Lung (tissue), 12 donors: ENCODE measurements around the gene MYH11. TPM values are rescaled to one million over a fixed set of nuclear protein-coding genes. Genes with fewer than 3 reads are reported as not detected.

Experiments
- ATAC-seq: fragments of 200-7000 bp; cut with Tn5 transposase; one replicate; pipeline ENCODE4 v1.9.1; 2020; ENCODE audit warnings: moderate number of reproducible peaks; ENCODE audit not compliant: insufficient read depth, low FRiP score
- DNase-seq, 3 donors: peaks; one replicate each; pipeline ENCODE4 v3.0.0-alpha.2; 2013 to 2017
- H3K27ac ChIP-seq, 2 donors: one replicate each; pipeline ENCODE4 v1.5.1; 2013; ENCODE audit warnings: mild to moderate bottlenecking in 2 of 2, moderate library complexity in 2 of 2, control low read depth in 1 of 2, inconsistent platforms in 1 of 2, low read depth in 1 of 2, low read length in 1 of 2
- H3K27me3 ChIP-seq, 3 donors: one replicate each; pipeline ENCODE4 v1.5.1; 2013; ENCODE audit warnings: low read length in 2 of 3; ENCODE audit not compliant: control insufficient read depth in 3 of 3, insufficient read depth in 3 of 3
- H3K36me3 ChIP-seq, 4 donors: one replicate each; pipeline ENCODE4 v1.5.1; 2013; ENCODE audit warnings: low read length in 4 of 4, mild to moderate bottlenecking in 1 of 4, moderate library complexity in 1 of 4; ENCODE audit not compliant: control insufficient read depth in 4 of 4, insufficient read depth in 4 of 4
- H3K4me1 ChIP-seq, 5 donors: one replicate each; pipeline ENCODE4 v1.5.1; 2013; ENCODE audit warnings: low read length in 5 of 5, mild to moderate bottlenecking in 2 of 5, moderate library complexity in 1 of 5; ENCODE audit not compliant: control insufficient read depth in 5 of 5, insufficient read depth in 5 of 5
- H3K4me3 ChIP-seq: one replicate; pipeline ENCODE4 v1.5.1; 2013; ENCODE audit warnings: mild to moderate bottlenecking, control low read depth, moderate library complexity
- H3K9ac ChIP-seq, 2 donors: one replicate each; pipeline ENCODE4 v1.5.1; 2013; ENCODE audit warnings: low read length in 2 of 2, control low read depth in 1 of 2; ENCODE audit not compliant: insufficient read depth in 1 of 2
- H3K9me3 ChIP-seq, 4 donors: one replicate each; pipeline ENCODE4 v1.5.1; 2013; ENCODE audit warnings: low read length in 3 of 4, mild to moderate bottlenecking in 1 of 4, moderate library complexity in 1 of 4; ENCODE audit not compliant: control insufficient read depth in 4 of 4, insufficient read depth in 3 of 4
- WGBS, 2 donors: extraction: QIAGEN DNeasy Blood & Tissue Kit; methylation state at CpG; one replicate each; pipeline ENCODE4 v1.1.7; 2013; 5-methylcytosine and 5-hydroxymethylcytosine counted together
- polyA plus RNA-seq, 2 donors: library from polyadenylated mRNA; stranded (reverse); fragments of 200-250 nt; gene quantifications; one replicate each; pipeline ENCODE4 v1.2.1, GENCODE V29; 2013
- total RNA-seq, 2 donors: library from RNA; depleted of rRNA in 1 of 2; stranded (reverse); fragments of >200 nt in 1 of 2; gene quantifications; one replicate each; pipeline ENCODE4 v1.2.1, GENCODE V29; 2014 to 2021
- TF ChIP-seq, protein P1 (sequence below): IDR thresholded peaks from 2 replicates; pipeline ENCODE4 v1.5.1; 2012; ENCODE audit warnings: mild to moderate bottlenecking; ENCODE audit errors: control extremely low read depth, extremely low read depth
- donor health status: control.
- donor health status: control.
- donor health status: Bipolar disorder and iron deficiency.
- donor health status: healthy.
- donor health status: DM: yes; HTN: yes; CAD: no.

Gene MYH11
- total and polyA plus RNA-seq, 4 donors, result 25.7 to 146 (median 55.0) TPM

DNA sequence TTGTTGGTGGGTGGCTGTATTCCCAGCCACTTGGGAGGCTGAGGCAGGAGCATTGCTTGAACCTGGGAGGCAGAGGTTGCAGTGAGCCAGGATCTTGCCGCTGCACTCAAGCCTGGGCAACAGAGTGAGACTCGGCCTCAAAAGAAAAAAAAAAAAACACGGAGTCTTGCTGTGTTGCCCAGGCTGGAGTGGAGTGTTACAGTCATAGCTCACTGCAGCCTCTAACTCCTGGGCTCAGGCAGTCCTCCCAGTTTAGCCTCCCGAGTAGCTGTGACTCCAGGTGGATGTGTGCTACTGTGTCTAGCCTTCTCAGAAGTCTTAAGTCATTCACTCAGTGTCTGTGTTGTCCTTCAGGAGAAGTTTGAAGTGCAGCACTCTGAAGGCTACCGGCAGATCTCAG lies 179.4 kb downstream of the MYH11 start:
- no peak for ATAC-seq
- Histone ChIP-seq H3K4me3 (no peak overlapping the region), H3K27ac (no peak overlapping the region), H3K4me1 (peaks cover 0 to 14% (median 4%) of the 10 kb centered on the region in 5 donors), H3K9ac (no peak overlapping the region), H3K9me3 (no peaks in the 10 kb centered on the region), H3K36me3 (peaks cover 5 to 24% (median 10%) of the 10 kb centered on the region in 4 donors), H3K27me3 (no peaks in the 10 kb centered on the region)
- TF ChIP-seq, protein P1, sequence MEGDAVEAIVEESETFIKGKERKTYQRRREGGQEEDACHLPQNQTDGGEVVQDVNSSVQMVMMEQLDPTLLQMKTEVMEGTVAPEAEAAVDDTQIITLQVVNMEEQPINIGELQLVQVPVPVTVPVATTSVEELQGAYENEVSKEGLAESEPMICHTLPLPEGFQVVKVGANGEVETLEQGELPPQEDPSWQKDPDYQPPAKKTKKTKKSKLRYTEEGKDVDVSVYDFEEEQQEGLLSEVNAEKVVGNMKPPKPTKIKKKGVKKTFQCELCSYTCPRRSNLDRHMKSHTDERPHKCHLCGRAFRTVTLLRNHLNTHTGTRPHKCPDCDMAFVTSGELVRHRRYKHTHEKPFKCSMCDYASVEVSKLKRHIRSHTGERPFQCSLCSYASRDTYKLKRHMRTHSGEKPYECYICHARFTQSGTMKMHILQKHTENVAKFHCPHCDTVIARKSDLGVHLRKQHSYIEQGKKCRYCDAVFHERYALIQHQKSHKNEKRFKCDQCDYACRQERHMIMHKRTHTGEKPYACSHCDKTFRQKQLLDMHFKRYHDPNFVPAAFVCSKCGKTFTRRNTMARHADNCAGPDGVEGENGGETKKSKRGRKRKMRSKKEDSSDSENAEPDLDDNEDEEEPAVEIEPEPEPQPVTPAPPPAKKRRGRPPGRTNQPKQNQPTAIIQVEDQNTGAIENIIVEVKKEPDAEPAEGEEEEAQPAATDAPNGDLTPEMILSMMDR, result no peak
- DNase-seq, result no peak
- WGBS, 2 donors, result 94 to 96% methylated on average over 5 of the region's 5 CpGs

DNA sequence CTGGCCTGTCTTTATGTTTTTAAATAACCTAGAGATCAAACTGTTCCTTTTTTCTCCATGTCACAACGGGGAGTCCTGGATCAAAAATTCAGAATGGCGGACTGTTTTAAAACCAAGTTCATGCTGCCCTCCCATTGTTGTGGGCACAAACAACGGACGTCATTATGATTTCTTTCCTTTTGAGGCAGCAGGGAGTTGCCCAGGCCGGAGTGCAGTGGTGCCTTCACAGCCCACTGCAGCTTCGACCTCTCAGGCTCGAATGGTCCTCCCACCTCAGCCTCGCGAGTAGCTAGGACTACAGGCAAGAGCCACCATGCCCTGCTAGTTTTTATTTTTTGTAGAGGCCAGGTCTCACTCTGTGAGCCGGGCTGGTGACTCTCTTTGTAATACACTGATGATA lies 180.3 kb downstream of the MYH11 start:
- 74 to 75% methylated on average over 10 of the region's 10 CpGs for WGBS, 2 donors
- H3K27me3 ChIP-seq, result no peaks in the 10 kb centered on the region
- DNase-seq, result no peak
- ATAC-seq, result no peak
- H3K9ac ChIP-seq, result no peak overlapping the region
- H3K9me3 ChIP-seq, result no peaks in the 10 kb centered on the region
- peaks cover 0 to 21% (median 7%) of the 10 kb centered on the region in 5 donors for H3K4me1 ChIP-seq
- no peak overlapping the region for H3K27ac ChIP-seq
- peaks cover 5 to 19% (median 9%) of the 10 kb centered on the region in 4 donors for H3K36me3 ChIP-seq
- TF ChIP-seq, protein P1, result no peak
- H3K4me3 ChIP-seq, result no peak overlapping the region

DNA sequence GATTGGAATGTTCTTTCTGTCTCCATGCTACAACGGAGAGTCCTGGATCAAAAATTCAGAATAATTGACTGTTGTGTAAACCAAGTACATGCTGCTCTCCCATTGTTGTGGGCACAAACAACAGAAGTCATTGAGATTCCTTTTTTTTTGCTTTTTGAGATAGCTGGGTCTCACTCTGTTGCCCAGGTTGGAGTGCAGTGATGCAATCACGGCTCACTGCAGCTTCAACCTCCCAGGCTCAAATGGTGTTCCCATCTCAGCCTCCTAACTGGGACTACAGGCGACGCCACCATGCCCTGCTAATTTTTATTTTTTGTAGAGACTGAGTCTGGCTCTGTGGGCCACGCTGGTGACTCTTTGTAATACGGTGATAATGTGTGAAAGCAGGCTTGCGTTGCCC lies 182.3 kb downstream of the MYH11 start:
- DNase-seq (no peak), ATAC-seq (no peak)
- Histone ChIP-seq H3K9ac (no peak overlapping the region), H3K27me3 (no peaks in the 10 kb centered on the region), H3K9me3 (no peaks in the 10 kb centered on the region), H3K4me1 (peaks cover 0 to 21% (median 7%) of the 10 kb centered on the region in 5 donors), H3K4me3 (no peak overlapping the region), H3K27ac (no peak overlapping the region), H3K36me3 (peaks cover 2 to 23% (median 14%) of the 10 kb centered on the region in 4 donors)
- TF ChIP-seq, protein P1, result no peak
- 95 to 98% methylated on average over 7 of the region's 7 CpGs for WGBS, 2 donors
